Endothelial cell of umbilical vein (primary cell): ENCODE data around the gene SLC10A7. TPM values are rescaled to one million over a fixed set of nuclear protein-coding genes. Genes with fewer than 3 reads are reported as not detected.

ENCODE experiments used
- BruUV-seq: library from RNA; stranded (reverse); fragments of 400-500 nt; replicated peaks from 2 replicates; lab custom pipeline; 2021; lab: Mats Ljungman, UMichigan
- CTCF ChIA-PET: fragments of 300-600, 350-600 bp; sonication (Branson Sonifier 250); formaldehyde crosslinking; loops from one replicate; lab custom pipeline; 2021; ENCODE audit warnings: antibody characterized with exemption, inconsistent platforms; lab: Charles Lee
- POLR2A ChIA-PET: fragments of 300-600, 350-600 bp; sonication (Branson Sonifier 250); formaldehyde crosslinking; loops from one replicate; lab custom pipeline; 2021; ENCODE audit warnings: antibody characterized with exemption, inconsistent platforms; lab: Charles Lee
- DNase-seq: peaks from one replicate; pipeline ENCODE4 v3.0.0-alpha.2; 2011; ENCODE audit warnings: low read depth, low spot score
- FAIRE-seq: peaks from 2 replicates; lab custom pipeline; 2011; peaks lifted over from hg19 to GRCh38; lab: Jason Lieb, UNC
- H2AFZ ChIP-seq: 2 replicates; pipeline ENCODE4 v1.6.0; 2012; ENCODE audit warnings: low read depth, low read length, control low read depth, inconsistent platforms
- H3K27ac ChIP-seq: 2 replicates; pipeline ENCODE4 v1.5.1; 2011; ENCODE audit warnings: low read depth, mild to moderate bottlenecking, control low read depth, low read length, moderate library complexity; ENCODE audit not compliant: insufficient read depth
- H3K27me3 ChIP-seq, 2 experiments: 2 replicates each; pipeline versions ENCODE4 v1.6.0 to v1.6.1; 2011; ENCODE audit warnings: low read length in 2 of 2, mixed read lengths in 1 of 2; ENCODE audit not compliant: control insufficient read depth in 2 of 2, insufficient read depth in 2 of 2
- H3K36me3 ChIP-seq, 2 experiments: 2 replicates in 1 of 2; 3 replicates in 1 of 2; pipeline ENCODE4 v1.5.1; 2011; ENCODE audit warnings: low read length in 2 of 2, mild to moderate bottlenecking in 1 of 2, moderate library complexity in 1 of 2; ENCODE audit not compliant: control insufficient read depth in 2 of 2, insufficient read depth in 2 of 2; ENCODE audit errors: extremely low read depth in 1 of 2
- H3K4me1 ChIP-seq: 3 replicates; pipeline ENCODE4 v1.5.1; 2011; ENCODE audit warnings: mild to moderate bottlenecking, low read length; ENCODE audit not compliant: control insufficient read depth, insufficient read depth; ENCODE audit errors: extremely low read depth
- H3K4me2 ChIP-seq: 2 replicates; pipeline ENCODE4 v1.6.1; 2011; ENCODE audit warnings: low read length, control low read depth, mixed read lengths; ENCODE audit not compliant: insufficient read depth
- H3K4me3 ChIP-seq, 3 experiments: fragments of 200-600 bp in 1 of 3; sonication (generic), shearing (Covaris generic) in 1 of 3; replicated peaks in 1 of 3; 2 replicates each; pipeline ENCODE4 v1.5.1; 2011 to 2016; ENCODE audit warnings: control low read depth in 3 of 3, low read length in 3 of 3, mild to moderate bottlenecking in 2 of 3, inconsistent platforms in 1 of 3, low read depth in 1 of 3, moderate library complexity in 1 of 3; ENCODE audit not compliant: insufficient read depth in 1 of 3
- H3K79me2 ChIP-seq: 2 replicates; pipeline ENCODE4 v1.6.0; 2012; ENCODE audit warnings: low read length, inconsistent platforms; ENCODE audit not compliant: control insufficient read depth, insufficient read depth
- H3K9ac ChIP-seq: replicated peaks from 2 replicates; pipeline ENCODE3; 2011; ENCODE audit warnings: low read length, control low read depth; ENCODE audit not compliant: insufficient read depth; ENCODE audit errors: extremely low read depth
- H3K9me1 ChIP-seq: replicated peaks from 3 replicates; pipeline ENCODE4 v1.6.0; 2011; ENCODE audit warnings: mild to moderate bottlenecking, low read length; ENCODE audit not compliant: control insufficient read depth, insufficient read depth; ENCODE audit errors: extremely low read depth
- H3K9me3 ChIP-seq: replicated peaks from 2 replicates; pipeline ENCODE4 v1.5.1; 2012; ENCODE audit warnings: low read length, inconsistent platforms; ENCODE audit not compliant: control insufficient read depth, insufficient read depth
- H4K20me1 ChIP-seq: replicated peaks from 2 replicates; pipeline ENCODE3; 2011; ENCODE audit warnings: mild to moderate bottlenecking, low read length; ENCODE audit not compliant: control insufficient read depth, insufficient read depth; ENCODE audit errors: extremely low read depth
- CTCF ChIP-seq, 2 donors: IDR thresholded peaks; 1 replicate in 1 of 2; 2 replicates in 1 of 2; pipeline ENCODE4 v1.5.1; 2011; ENCODE audit warnings: low read length in 2 of 2, mild to moderate bottlenecking in 2 of 2, moderate library complexity in 2 of 2, control low read depth in 1 of 2, inconsistent platforms in 1 of 2, low read depth in 1 of 2; ENCODE audit not compliant: insufficient read depth in 1 of 2; ENCODE audit errors: extremely low read depth in 1 of 2
- EZH2 ChIP-seq: IDR thresholded peaks from 2 replicates; pipeline ENCODE4 v1.6.1; 2012; ENCODE audit warnings: borderline replicate concordance, low read depth, mild to moderate bottlenecking, moderate library complexity, low read length, inconsistent platforms; ENCODE audit not compliant: severe bottlenecking
- FOS ChIP-seq: IDR thresholded peaks from 2 replicates; pipeline ENCODE4 v1.6.1; 2011; ENCODE audit warnings: mild to moderate bottlenecking, low read length, moderate library complexity, borderline replicate concordance; ENCODE audit not compliant: insufficient read depth
- GATA2 ChIP-seq: IDR thresholded peaks from 2 replicates; pipeline ENCODE4 v1.7.0; 2011; ENCODE audit warnings: low read depth, mild to moderate bottlenecking, moderate library complexity, mixed read lengths, low read length; ENCODE audit not compliant: insufficient read length, insufficient read depth
- JUN ChIP-seq: IDR thresholded peaks from 2 replicates; pipeline ENCODE4 v1.6.1; 2011; ENCODE audit warnings: borderline replicate concordance, low read depth; ENCODE audit not compliant: insufficient read length, insufficient read depth
- MAX ChIP-seq: IDR thresholded peaks from 2 replicates; pipeline ENCODE4 v1.6.1; 2011; ENCODE audit not compliant: insufficient read depth, insufficient read length
- MYC ChIP-seq: IDR thresholded peaks from one replicate; pipeline ENCODE4 v1.6.1; 2011; ENCODE audit warnings: mild to moderate bottlenecking, low read depth, low read length
- POLR2A ChIP-seq: IDR thresholded peaks from 2 replicates; pipeline ENCODE4 v1.6.1; 2012; ENCODE audit warnings: low read depth, mild to moderate bottlenecking, control low read depth, low read length
- POLR2AphosphoS5 ChIP-seq: IDR thresholded peaks from 2 replicates; pipeline ENCODE4 v1.6.1; 2012; ENCODE audit warnings: low read depth, mild to moderate bottlenecking, control low read depth, low read length, moderate library complexity; ENCODE audit not compliant: insufficient read depth
- dilution Hi-C: fragments of 300-500 bp; cut with MboI; formaldehyde crosslinking; loops from one replicate; pipeline ENCODE4 v1.15.0; 2019; ENCODE audit warnings: low sequenced_read_pairs; ENCODE audit not compliant: extremely low pct_ligation_motif_present
- intact Hi-C: fragments of 100-400 bp; cut with micrococcal nuclease; formaldehyde crosslinking; loops from one replicate; pipeline ENCODE4 v1.10.0; 2022
- polyA plus RNA-seq, 4 experiments: library from polyadenylated mRNA; depleted of rRNA in 3 of 4; stranded (reverse) in 3 of 4; unstranded in 1 of 4; fragments of >200 nt; gene quantifications; 2 replicates each; pipeline versions ENCODE4 v1.2.1 to v1.2.3, GENCODE V29; 2011 to 2012; ENCODE audit warnings: missing spikeins in 1 of 4
- total RNA-seq: library from RNA; stranded (reverse); gene quantifications from 2 replicates; pipeline ENCODE4 v1.2.3, GENCODE V29; 2021

The SLC10A7 gene
- total and polyA plus RNA-seq, 2 donors (not counting 3 experiments of a cell fraction or from before 2014, with no cell fraction given), result 13.6 to 20.4 TPM

- no TSS peak for BruUV-seq
- intact Hi-C loops (no loop called here), dilution Hi-C loops (no loop called here)
- Histone ChIP-seq H3K27ac (no peak overlapping the region), H3K4me1 (no peaks in the 10 kb centered on the region), H3K27me3 (no peaks in the 10 kb centered on the region), H3K36me3 (no peaks in the 10 kb centered on the region), H3K9me1 (no peaks in the 10 kb centered on the region), H3K4me2 (no peak overlapping the region), H3K4me3 (no peak overlapping the region), H3K9me3 (no peaks in the 10 kb centered on the region), H2AFZ (no peak overlapping the region), H4K20me1 (no peaks in the 10 kb centered on the region), H3K9ac (no peak overlapping the region), H3K79me2 (no peaks in the 10 kb centered on the region)
- TF ChIP-seq POLR2A (no peak), FOS (no peak), JUN (no peak), POLR2AphosphoS5 (no peak), MAX (no peak), GATA2 (no peak)
- FAIRE-seq (no peak), DNase-seq (no peak)
- CTCF ChIA-PET, result interaction anchor here (1.3 kb wide), 2 partner anchors 10 to 13 kb away, joined by 3 read pairs; no protein-coding TSS in a partner anchor
- POLR2A ChIA-PET, result no interaction called here
Measured at GRCh38 chr4:146273204-146273901, 248.4 kb downstream of the SLC10A7 start.

GRCh38 chr4:146271466-146271865 is 250.3 kb downstream of the SLC10A7 start:
- ChIA-PET POLR2A (no interaction called here), CTCF (no interaction called here)
- Histone ChIP-seq H3K9ac (no peak overlapping the region), H3K27me3 (no peaks in the 10 kb centered on the region), H3K79me2 (no peaks in the 10 kb centered on the region), H2AFZ (no peak overlapping the region), H3K4me3 (no peak overlapping the region), H4K20me1 (no peaks in the 10 kb centered on the region), H3K27ac (no peak overlapping the region), H3K9me3 (no peaks in the 10 kb centered on the region), H3K36me3 (no peaks in the 10 kb centered on the region), H3K4me1 (no peaks in the 10 kb centered on the region), H3K4me2 (no peak overlapping the region), H3K9me1 (no peaks in the 10 kb centered on the region)
- FAIRE-seq (no peak), DNase-seq (no peak)
- dilution Hi-C loops, result no loop called here
- BruUV-seq, result no TSS peak
- intact Hi-C loops, result no loop called here
- no peak for TF ChIP-seq GATA2
- no peak for TF ChIP-seq EZH2
- no peak for TF ChIP-seq FOS
- TF ChIP-seq JUN, result no peak
- no peak for TF ChIP-seq MYC
- TF ChIP-seq POLR2A, result no peak
- no peak for TF ChIP-seq POLR2AphosphoS5
- no peak for TF ChIP-seq CTCF (IDR thresholded peaks at IDR 0.05; ENCODE audit: extremely low read depth in 1 of 2, insufficient read depth in 1 of 2, low read depth in 1 of 2, low read length in 2 of 2)
- TF ChIP-seq MAX, result no peak
